ENCODE data around the gene CHRNB1. TPM values are rescaled to one million over a fixed set of nuclear protein-coding genes. Genes with fewer than 3 reads are reported as not detected.
A peak's percentile ranks its signal among the peaks of the same experiment; 100 is the strongest.

Gene CHRNB1
- total RNA-seq, 3 donors from 2014 or later (not counting 1 experiment from before 2014, with no cell fraction given), result 9.8 to 10.4 (median 10.2) TPM

DNA sequence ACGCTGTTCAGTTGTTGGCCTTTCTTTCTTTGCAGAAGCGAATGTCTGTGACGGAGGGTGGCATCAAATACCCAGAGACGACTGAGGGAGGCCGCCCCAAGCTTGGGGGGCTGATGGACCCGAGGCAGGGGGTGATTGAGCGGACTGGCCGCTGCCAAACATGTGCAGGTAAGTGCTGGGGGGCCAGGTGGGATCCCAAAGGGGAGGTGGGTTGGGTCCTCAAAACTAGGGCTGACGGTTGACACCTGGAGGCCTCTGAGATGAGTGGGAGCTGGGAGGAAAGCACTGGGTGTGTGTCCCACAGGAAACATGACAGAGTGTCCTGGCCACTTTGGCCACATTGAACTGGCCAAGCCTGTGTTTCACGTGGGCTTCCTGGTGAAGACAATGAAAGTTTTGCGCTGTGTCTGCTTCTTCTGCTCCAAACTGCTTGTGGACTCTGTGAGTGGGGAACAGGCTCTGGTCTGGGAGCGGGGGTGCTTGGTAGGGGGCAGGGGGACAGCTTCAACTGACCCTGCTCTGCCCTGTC lies 51.1 kb downstream of the CHRNB1 start:
- Histone ChIP-seq H3K27me3 (ENCODE audit: control insufficient read depth, insufficient read depth, low read length) (no peaks in the 10 kb centered on the region), H3K4me3 (ENCODE audit: low read length) (no peak overlapping the region), H3K4me1 (ENCODE audit: control insufficient read depth, insufficient read depth, low read length) (no peaks in the 10 kb centered on the region), H3K9me3 (ENCODE audit: control insufficient read depth, insufficient read depth, low read length) (no peaks in the 10 kb centered on the region), H3K36me3 (ENCODE audit: control insufficient read depth, insufficient read depth, low read length) (peaks cover 49% of the 10 kb centered on the region), H3K27ac (ENCODE audit: low read length) (no peak overlapping the region)
- no peak for ATAC-seq
- Mint-ChIP-seq H3K27ac (peak overlapping the region; percentile 38 to 74), H3K4me3 (no peak overlapping the region), H3K36me3 (peaks cover 3% of the 10 kb centered on the region), H3K9me3 (no peaks in the 10 kb centered on the region), H3K27me3 (ENCODE audit: low read depth in 2 of 2) (no peaks in the 10 kb centered on the region), H3K4me1 (peaks cover 25 to 42% of the 10 kb centered on the region in 2 donors)
- TF ChIP-seq, protein P1, sequence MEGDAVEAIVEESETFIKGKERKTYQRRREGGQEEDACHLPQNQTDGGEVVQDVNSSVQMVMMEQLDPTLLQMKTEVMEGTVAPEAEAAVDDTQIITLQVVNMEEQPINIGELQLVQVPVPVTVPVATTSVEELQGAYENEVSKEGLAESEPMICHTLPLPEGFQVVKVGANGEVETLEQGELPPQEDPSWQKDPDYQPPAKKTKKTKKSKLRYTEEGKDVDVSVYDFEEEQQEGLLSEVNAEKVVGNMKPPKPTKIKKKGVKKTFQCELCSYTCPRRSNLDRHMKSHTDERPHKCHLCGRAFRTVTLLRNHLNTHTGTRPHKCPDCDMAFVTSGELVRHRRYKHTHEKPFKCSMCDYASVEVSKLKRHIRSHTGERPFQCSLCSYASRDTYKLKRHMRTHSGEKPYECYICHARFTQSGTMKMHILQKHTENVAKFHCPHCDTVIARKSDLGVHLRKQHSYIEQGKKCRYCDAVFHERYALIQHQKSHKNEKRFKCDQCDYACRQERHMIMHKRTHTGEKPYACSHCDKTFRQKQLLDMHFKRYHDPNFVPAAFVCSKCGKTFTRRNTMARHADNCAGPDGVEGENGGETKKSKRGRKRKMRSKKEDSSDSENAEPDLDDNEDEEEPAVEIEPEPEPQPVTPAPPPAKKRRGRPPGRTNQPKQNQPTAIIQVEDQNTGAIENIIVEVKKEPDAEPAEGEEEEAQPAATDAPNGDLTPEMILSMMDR (IDR thresholded peaks at IDR 0.05), result no peak
- no peak for DNase-seq
- intact Hi-C loops (cut with micrococcal nuclease), result no loop called here
- WGBS (ENCODE audit: insufficient coverage), result 96% methylated on average over 12 of the region's 12 CpGs

DNA sequence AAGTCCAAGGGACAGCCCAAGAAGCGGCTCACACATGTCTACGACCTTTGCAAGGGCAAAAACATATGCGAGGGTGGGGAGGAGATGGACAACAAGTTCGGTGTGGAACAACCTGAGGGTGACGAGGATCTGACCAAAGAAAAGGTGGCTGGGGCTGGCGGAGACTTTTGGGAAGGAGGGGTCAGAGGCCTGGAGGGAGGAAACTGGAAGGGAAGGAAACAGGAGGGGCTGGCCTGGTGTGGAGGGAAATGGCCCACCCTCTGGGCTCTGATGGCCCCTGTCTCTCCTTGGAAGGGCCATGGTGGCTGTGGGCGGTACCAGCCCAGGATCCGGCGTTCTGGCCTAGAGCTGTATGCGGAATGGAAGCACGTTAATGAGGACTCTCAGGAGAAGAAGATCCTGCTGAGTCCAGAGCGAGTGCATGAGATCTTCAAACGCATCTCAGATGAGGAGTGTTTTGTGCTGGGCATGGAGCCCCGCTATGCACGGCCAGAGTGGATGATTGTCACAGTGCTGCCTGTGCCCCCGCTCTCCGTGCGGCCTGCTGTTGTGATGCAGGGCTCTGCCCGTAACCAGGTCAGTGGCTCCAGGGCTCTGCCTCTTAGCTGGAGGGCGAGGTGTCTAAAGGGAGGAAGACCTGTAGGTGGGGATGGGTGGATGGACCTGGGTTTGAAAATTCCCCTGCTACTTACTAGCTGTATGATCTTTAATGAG lies 51.8 kb downstream of the CHRNB1 start:
- intact Hi-C loops (cut with micrococcal nuclease), result no loop called here
- Mint-ChIP-seq H3K4me1 (peaks cover 22 to 37% of the 10 kb centered on the region in 2 donors), H3K27me3 (ENCODE audit: low read depth in 2 of 2) (no peaks in the 10 kb centered on the region), H3K9me3 (no peaks in the 10 kb centered on the region), H3K36me3 (peaks cover 10% of the 10 kb centered on the region), H3K27ac (peak overlapping the region; percentile 38 to 74), H3K4me3 (no peak overlapping the region)
- Histone ChIP-seq H3K4me1 (ENCODE audit: control insufficient read depth, insufficient read depth, low read length) (no peaks in the 10 kb centered on the region), H3K27me3 (ENCODE audit: control insufficient read depth, insufficient read depth, low read length) (no peaks in the 10 kb centered on the region), H3K4me3 (ENCODE audit: low read length) (no peak overlapping the region), H3K9me3 (ENCODE audit: control insufficient read depth, insufficient read depth, low read length) (no peaks in the 10 kb centered on the region), H3K27ac (ENCODE audit: low read length) (no peak overlapping the region), H3K36me3 (ENCODE audit: control insufficient read depth, insufficient read depth, low read length) (peaks cover 55% of the 10 kb centered on the region)
- 97% methylated on average over 20 of the region's 20 CpGs for WGBS (ENCODE audit: insufficient coverage)
- DNase-seq, result peak in 1 of 2 donors; percentile 5
- TF ChIP-seq, protein P1 (IDR thresholded peaks at IDR 0.05), result no peak
- no peak for ATAC-seq

DNA sequence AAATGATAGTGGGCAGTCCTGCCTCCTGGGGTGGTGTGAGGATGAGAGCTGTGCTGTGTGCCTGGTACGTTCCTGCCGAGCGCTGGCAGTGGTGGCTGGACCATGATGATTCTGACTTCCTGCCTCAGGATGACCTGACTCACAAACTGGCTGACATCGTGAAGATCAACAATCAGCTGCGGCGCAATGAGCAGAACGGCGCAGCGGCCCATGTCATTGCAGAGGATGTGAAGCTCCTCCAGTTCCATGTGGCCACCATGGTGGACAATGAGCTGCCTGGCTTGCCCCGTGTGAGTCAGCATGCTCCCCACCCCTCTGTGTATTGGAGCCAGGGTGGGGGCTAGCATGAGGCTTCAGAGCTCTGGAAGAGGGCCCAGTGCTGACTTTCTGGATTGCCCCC lies 52.4 kb downstream of the CHRNB1 start:
- peak in 1 of 3 donors; percentile 11 for ATAC-seq
- H3K4me1 Mint-ChIP-seq, result peaks cover 17 to 33% of the 10 kb centered on the region in 2 donors
- no peaks in the 10 kb centered on the region for H3K9me3 ChIP-seq (ENCODE audit: control insufficient read depth, insufficient read depth, low read length)
- 97% methylated on average over 10 of the region's 10 CpGs for WGBS (ENCODE audit: insufficient coverage)
- H3K27me3 Mint-ChIP-seq (ENCODE audit: low read depth in 2 of 2), result no peaks in the 10 kb centered on the region
- DNase-seq, result peak in 1 of 2 donors; percentile 8
- no peaks in the 10 kb centered on the region for H3K4me1 ChIP-seq (ENCODE audit: control insufficient read depth, insufficient read depth, low read length)
- H3K27me3 ChIP-seq (ENCODE audit: control insufficient read depth, insufficient read depth, low read length), result no peaks in the 10 kb centered on the region
- peaks cover 11% of the 10 kb centered on the region for H3K36me3 Mint-ChIP-seq
- intact Hi-C loops (cut with micrococcal nuclease), result no loop called here
- H3K4me3 Mint-ChIP-seq, result no peak overlapping the region
- TF ChIP-seq, protein P1 (IDR thresholded peaks at IDR 0.05), result no peak
- H3K27ac Mint-ChIP-seq, result peak overlapping the region; percentile 38 to 74
- no peaks in the 10 kb centered on the region for H3K9me3 Mint-ChIP-seq
- H3K27ac ChIP-seq (ENCODE audit: low read length), result no peak overlapping the region
- H3K4me3 ChIP-seq (ENCODE audit: low read length), result no peak overlapping the region
- H3K36me3 ChIP-seq (ENCODE audit: control insufficient read depth, insufficient read depth, low read length), result peaks cover 57% of the 10 kb centered on the region

Measured in natural killer cell (primary cell).